ENCODE data around the gene MAPK8.

GRCh38 chr10:48442090-48442808, 135.8 kb downstream of the MAPK8 start:
- TF ChIP-seq POLR2AphosphoS5 (IDR thresholded peaks at IDR 0.05) (no peak), CTCF (IDR thresholded peaks at IDR 0.05) (no peak)
